Measurements from ENCODE around the gene EZH2. TPM values are rescaled to one million over a fixed set of nuclear protein-coding genes. Genes with fewer than 3 reads are reported as not detected.

EZH2 gene
- total RNA-seq, 4 donors from 2014 or later: 9.5 to 16.3 (median 11.3) TPM

GRCh38 chr7:148925836-148926235 lies 41.7 kb upstream of the EZH2 start:
- intact Hi-C loops (cut with DNase I; ENCODE audit: low total_unique reads): no loop called here
- 88 to 91% methylated on average over 9 of the region's 9 CpGs for WGBS, 2 donors
- TF ChIP-seq POLR2A (IDR thresholded peaks at IDR 0.05) (no peak), CTCF (IDR thresholded peaks at IDR 0.05) (no peak)
- peak in 1 of 2 donors; percentile 53 for DNase-seq (ENCODE audit: low spot score in 2 of 2)
- no peak overlapping the region for H3K4me3 ChIP-seq (ENCODE audit: low read depth, poor library complexity, severe bottlenecking)

GRCh38 chr7:148924011-148924410 lies 39.9 kb upstream of the EZH2 start:
- intact Hi-C loops (cut with DNase I; ENCODE audit: low total_unique reads): no loop called here
- peak in 1 of 2 donors; percentile 39 for DNase-seq (ENCODE audit: low spot score in 2 of 2)
- TF ChIP-seq CTCF (IDR thresholded peaks at IDR 0.05) (no peak), POLR2A (IDR thresholded peaks at IDR 0.05) (no peak)
- no peak overlapping the region for H3K4me3 ChIP-seq (ENCODE audit: low read depth, poor library complexity, severe bottlenecking)
- WGBS, 2 donors: 89 to 93% methylated on average over 5 of the region's 5 CpGs

GRCh38 chr7:148921806-148922205 lies 37.7 kb upstream of the EZH2 start:
- TF ChIP-seq POLR2A (IDR thresholded peaks at IDR 0.05): no peak
- TF ChIP-seq CTCF (IDR thresholded peaks at IDR 0.05): no peak
- WGBS, 2 donors: 65 to 81% methylated on average over 6 of the region's 6 CpGs
- H3K4me3 ChIP-seq (ENCODE audit: low read depth, poor library complexity, severe bottlenecking): no peak overlapping the region
- intact Hi-C loops (cut with DNase I; ENCODE audit: low total_unique reads): no loop called here
- peak in 1 of 2 donors; percentile 85 for DNase-seq (ENCODE audit: low spot score in 2 of 2)

- intact Hi-C loops (cut with DNase I; ENCODE audit: low total_unique reads): no loop called here
- DNase-seq (ENCODE audit: low spot score in 2 of 2): peak in 1 of 2 donors; percentile 34
- TF ChIP-seq POLR2A (IDR thresholded peaks at IDR 0.05): no peak
- 71 to 72% methylated on average over 5 of the region's 5 CpGs for WGBS, 2 donors
- no peak overlapping the region for H3K4me3 ChIP-seq (ENCODE audit: low read depth, poor library complexity, severe bottlenecking)
These were observed 37.1 kb upstream of the EZH2 start for GRCh38 chr7:148921189-148921588.

GRCh38 chr7:148919859-148920258 lies 35.8 kb upstream of the EZH2 start:
- DNase-seq (ENCODE audit: low spot score in 2 of 2): no peak
- H3K4me3 ChIP-seq (ENCODE audit: low read depth, poor library complexity, severe bottlenecking): no peak overlapping the region
- TF ChIP-seq CTCF (IDR thresholded peaks at IDR 0.05) (no peak), POLR2A (IDR thresholded peaks at IDR 0.05) (no peak)
- 89 to 91% methylated on average over 6 of the region's 6 CpGs for WGBS, 2 donors
- intact Hi-C loops (cut with DNase I; ENCODE audit: low total_unique reads): no loop called here

GRCh38 chr7:148918058-148918596 lies 34.0 kb upstream of the EZH2 start:
- no peak for TF ChIP-seq CTCF (IDR thresholded peaks at IDR 0.05)
- no peak for TF ChIP-seq POLR2A (IDR thresholded peaks at IDR 0.05)
- no peak overlapping the region for H3K4me3 ChIP-seq (ENCODE audit: low read depth, poor library complexity, severe bottlenecking)
- 86 to 93% methylated on average over 10 of the region's 10 CpGs for WGBS, 2 donors
- intact Hi-C loops (cut with DNase I; ENCODE audit: low total_unique reads): no loop called here
- peak in 1 of 2 donors; percentile 37 for DNase-seq (ENCODE audit: low spot score in 2 of 2)
